GM21825 (cell line): ENCODE results near the gene GALNT11.

Experiments used
- ATAC-seq: cut with Tn5 transposase; IDR thresholded peaks from one replicate; pipeline ENCODE4 v1.9.1; 2021; ENCODE audit warnings: mild to moderate bottlenecking, moderate library complexity; ENCODE audit not compliant: unreplicated experiment

Gene GALNT11

DNA sequence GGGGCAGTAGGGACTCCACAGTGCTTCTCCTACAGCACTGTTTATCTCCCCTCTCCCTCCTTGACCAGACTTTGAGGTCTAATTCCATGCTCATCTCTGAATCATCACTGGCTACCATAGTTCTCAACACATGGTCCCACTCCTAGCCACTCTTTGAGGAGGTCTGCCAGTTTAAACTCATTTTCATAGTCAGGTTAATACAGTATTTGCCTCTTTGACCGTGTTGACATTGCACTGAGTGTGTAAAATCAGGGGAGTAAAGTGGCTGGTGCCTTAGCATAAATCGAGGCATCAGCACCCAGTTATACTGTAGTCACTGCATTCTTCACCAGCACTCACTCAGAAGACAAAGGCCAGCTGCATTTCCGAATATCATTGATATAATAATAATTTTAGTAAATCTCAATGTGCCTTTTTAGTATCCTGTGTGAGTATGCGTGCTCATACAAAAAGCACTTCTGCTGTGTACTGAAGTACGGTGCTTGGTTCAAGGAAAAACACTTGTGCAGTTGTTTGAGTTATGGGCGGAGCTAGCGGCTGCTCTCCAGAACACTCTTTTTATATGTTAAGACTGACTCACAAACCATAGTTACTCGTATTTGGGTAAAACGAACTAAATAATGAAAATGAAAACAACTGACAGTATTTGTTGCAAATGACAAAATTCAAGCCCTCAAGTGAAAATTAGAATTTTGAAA is 89.7 kb downstream of the GALNT11 start:
- no peak for ATAC-seq

DNA sequence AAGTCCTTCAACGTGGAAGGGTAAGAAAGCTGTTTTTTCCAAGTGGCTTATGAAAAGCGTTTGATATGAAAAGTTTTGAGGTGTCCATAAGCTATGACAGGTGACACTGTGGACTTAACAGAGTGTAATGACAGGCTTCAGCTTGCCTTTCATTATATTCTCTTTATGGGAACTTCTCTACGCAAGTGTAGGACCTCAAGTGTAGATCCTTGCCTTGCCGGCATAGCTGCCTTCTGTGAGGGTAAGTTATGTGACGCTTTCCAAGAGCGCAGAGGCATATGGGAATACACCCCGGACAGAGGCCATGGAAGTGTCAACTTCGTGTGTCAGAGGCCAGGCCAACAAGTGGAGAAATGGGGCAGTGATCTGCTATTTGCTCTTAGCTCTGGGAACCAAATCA is 91.9 kb downstream of the GALNT11 start:
- no peak for ATAC-seq

DNA sequence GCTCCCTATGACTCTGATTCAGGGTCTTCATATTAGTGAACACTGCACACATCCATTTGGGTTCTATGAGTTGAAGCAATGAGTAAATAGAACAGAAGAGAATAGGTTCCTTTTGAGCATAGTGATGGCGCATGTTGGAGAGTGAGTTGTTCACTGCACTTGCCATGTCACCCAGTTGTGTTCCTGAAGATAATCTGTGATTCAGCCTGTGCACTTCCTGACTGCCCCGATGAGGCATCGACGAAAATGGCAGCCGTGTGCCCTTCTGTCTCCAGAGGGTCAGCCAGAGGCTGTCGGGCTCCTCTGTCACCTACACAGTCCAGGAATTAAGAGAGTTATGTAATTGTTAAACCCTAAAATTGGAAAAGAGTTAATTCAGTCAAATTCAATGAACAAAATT is 94.7 kb downstream of the GALNT11 start:
- ATAC-seq, result no peak

DNA sequence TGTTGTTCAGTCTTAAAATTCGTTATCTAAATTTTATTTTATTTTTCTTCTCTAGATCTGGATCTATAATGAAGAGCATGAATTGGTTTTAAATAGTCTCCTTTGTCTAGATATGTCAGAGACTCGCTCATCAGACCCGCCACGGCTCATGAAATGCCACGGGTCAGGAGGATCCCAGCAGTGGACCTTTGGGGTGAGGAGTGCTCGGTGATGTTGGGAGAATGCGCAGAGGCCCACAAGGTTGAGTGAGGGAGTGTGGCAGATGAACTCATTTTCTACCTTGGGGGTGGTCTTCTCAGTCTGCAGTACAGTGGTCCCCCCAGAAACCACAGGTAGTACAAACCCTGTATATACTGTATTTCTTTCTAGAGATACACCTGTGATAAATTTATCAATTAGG is 95.3 kb downstream of the GALNT11 start:
- ATAC-seq, result no peak

DNA sequence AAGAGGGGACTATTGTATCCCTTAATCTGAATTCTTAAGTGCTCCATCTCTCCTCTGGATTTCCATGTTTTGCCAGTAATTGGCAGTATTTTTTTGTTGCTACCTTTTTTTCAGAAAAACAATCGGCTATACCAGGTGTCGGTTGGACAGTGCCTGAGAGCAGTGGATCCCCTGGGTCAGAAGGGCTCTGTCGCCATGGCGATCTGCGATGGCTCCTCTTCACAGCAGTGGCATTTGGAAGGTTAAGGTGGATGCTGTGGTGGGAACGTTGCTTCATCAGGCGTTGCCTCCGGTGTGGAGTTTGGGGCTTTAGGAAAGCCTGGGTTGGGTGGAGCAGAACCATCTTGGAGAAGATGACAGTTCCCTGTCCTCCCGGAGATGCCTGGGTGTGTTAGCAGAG is 96.0 kb downstream of the GALNT11 start:
- no peak for ATAC-seq

DNA sequence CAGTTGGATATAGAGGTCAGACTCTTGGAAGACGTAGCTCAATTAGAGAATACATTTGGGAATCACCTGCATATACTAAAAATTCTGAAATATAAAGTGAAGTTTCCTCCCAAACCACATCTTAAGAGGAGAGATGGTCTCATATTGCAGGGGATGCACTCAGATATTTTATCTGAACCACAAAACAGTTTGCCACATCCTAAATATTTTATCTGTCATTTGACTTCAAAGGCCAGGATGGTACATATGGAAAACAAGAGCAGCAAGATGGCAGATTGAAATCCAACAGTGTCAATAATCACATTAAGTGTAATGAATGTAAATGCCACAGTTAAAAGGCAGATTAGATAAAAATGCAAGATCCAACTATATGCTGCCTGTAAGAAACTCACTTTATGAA is 97.1 kb downstream of the GALNT11 start:
- ATAC-seq, result no peak

DNA sequence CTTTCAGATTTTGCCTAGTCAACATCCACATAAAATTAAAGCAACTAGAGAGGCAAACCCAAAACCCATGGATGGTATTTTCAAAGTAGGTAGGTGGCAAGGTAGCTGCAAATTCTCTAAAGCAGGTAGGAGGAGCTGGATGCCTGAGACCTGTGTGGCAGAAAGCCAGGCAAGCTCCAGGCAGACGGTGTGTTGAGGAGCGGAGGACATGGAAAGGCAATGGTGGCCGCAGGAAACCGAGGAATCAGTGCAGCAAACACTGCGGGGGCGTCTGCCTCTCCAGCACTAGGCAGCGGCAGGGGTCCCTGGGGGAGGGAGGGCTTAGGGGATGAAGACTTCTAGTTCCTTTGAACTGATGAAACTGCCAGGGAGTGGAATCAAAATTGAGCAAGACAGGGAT is 101.3 kb downstream of the GALNT11 start:
- no peak for ATAC-seq

DNA sequence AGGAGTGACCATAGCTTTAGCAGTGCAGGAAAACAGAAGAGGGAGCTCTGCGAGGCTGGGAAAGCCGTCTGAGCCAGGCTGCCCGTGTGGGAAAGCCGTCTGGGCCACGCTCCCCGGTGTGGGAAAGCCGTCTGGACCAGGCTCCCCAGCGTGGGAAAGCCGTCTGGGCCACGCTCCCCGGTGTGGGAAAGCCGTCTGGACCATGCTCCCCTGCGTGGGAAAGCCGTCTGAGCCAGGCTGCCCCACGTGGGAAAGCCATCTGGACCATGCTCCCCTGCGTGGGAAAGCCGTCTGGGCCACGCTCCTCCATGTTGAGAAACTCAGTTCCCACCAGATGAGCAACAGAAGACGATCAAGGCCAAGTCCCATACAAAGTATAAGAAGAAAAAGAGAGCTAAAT is 101.8 kb downstream of the GALNT11 start:
- ATAC-seq, result no peak

DNA sequence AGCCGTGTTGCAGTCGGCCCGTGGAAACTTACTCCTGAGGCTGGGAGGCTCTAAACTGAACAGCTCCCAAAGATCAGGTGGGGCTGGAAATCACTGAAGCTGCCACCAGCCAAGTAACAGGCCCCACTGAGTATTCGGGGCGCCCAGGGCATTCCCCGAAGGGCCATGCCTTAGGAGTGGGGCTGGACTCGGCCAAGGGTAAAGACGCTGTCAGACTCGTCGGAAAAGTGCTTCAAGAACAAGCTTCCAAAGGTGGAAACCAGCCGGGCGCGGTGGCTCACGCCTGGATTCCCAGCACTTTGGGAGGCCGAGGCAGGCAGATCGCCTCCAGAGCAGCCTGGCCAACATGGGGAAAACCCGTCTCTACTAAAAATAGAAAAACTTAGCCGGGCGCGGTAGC is 102.8 kb downstream of the GALNT11 start:
- no peak for ATAC-seq

DNA sequence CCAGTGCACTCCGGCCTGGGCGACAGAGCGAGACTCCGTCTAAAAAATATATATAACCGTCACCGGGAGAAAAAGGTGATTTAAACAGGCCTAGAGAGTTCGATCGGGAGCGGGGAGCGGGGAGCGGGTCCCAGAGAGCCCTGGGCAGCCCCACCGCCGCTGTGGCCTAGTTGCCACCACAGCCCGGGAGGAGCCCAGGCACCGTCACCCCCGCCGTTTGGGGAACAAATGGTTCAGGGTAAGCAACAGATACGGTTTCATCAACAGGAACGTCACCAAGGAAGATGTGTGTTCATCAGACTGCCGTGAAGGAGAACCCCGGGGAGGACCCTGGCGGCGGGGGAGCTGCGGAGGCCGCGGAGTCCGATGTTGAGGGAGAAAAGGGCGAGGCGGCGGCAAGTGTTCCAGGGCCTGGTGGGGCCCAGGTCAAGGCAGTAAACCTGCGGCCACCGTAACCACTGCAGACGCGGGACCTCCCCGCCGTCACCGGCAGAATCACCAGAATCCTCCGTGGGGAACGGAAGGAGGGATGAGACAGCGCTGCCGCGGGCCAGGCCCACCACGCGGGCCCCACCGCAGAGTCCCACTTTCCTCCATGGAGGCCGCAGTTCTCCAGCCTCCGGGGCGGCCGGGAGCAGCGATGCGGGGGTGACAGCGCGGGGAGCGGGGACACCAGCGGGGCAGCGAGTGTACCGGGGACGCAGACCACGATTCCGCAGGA is 103.4 kb downstream of the GALNT11 start:
- no peak for ATAC-seq

DNA sequence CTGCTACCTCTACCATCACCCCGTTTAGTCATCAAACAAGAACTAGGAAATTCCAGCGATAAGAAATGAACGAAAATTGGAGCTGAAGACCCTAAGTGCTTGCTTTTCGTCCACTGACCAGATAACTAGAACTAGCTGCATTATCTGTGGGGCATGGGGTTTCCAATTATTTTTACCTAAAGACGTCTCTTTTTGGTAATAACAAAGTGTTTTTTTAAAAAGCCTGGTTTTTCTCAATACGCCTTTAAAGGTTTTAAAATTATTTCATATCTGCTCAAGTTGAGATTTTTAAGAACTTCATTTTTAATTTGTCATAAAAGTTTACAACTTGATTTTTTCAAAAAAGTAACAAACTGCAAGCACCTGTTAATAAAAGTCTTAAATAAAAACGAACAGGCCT is 104.2 kb downstream of the GALNT11 start:
- no peak for ATAC-seq

DNA sequence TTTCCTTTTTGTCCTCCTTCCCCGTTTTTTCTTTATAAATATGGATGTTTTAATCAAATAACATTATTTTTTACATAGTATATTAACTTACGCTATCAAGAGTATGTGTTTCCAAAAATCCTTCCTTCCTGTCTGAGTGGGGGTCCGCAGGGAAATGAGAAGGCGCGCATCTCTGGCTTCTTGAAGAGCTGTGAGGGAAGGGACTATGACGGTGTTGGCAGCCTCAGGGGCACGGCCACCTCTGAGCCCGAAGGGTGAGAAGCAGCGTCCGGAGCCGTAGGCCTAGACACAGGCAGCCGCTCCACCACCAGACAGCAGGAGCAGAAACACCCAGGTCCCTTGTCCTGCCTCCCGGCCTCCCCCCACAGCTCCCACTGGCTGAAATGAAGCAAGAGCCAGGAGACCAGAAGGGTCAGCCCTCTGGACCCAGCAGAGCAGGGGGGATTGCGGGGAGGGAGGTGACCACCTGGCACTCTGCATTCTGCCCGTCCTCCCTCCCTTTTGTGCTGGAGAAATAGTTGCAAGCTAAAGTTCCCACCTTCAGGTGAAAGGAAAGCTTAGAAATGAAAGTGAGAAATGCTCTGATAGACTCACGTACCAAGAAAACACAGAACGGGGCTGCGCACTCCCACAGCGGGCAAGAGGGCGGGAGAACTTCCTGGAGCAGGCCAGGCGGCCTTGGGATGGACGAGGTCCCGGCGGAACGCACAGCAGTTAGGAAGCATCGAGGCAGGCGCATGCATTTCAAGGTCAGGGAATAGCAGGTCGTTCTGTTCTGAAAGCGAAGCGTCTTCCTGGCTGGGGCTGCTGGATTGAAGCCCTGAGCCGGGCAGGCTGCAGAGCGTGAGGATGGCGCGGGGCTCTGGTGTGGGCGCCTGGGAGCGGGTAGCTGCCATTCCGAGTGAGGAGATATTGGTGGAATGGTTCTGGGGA is 105.5 kb downstream of the GALNT11 start:
- no peak for ATAC-seq

DNA sequence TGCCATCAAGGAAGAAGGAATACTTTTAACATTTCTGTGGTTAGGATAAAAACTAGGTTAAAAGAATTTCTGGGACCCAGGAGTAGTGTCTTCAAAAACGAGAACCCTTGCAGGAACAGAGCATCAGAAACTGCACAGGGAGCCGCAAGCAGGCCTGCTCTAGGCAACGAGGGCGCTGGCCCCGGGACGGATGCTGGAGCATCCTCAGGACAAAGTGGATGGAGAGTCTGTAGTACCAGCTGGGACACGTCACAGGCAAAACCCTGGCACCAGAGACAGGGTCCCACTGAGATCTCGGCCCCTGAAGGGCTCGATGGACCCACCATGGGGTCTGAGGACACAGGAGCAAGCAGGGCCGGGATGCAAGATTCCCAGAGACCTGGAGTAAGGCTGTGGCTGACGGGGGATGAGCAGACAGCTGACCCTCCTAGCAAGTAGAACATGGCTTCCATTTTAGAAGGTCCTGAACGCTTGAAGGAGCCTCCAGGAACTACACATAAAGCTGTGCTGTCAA is 106.6 kb downstream of the GALNT11 start:
- no peak for ATAC-seq

DNA sequence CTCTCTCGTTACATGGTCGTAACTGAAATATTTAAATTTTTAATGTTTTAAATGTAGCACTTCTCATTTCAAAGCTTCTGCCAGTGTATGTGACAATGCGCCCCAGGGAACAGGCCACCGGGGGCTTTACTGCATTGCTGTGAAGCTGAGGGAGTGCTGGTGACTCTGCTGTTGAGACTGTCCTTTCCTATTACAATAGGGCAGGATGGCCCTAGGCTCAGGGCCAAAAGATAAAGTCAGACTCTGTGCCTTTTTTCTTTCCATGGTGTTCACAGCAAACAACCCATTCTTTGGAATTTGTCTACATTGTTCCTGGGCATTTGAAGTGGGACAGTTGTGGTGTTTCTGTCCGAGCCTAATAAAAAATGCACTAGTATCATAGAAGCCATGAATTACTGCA is 107.3 kb downstream of the GALNT11 start:
- ATAC-seq, result no peak

DNA sequence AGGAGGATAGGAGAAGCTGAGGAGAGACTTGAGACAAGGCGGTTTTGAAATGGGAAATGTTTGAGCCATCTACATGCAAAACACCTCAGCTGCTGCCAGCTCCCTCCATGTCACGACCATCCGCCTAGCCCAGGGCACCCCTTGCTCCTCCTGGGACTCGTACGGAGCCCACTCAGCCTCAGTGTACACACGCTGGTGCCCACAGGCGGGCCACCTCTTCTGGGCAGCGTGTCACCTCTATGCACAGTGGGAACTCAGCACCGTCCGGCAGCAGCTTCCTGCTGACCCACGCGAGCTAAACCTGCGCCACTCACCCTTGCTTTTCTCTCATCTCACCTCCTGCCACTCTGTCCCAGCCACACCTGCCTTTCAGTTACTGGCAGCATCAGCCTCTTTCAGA is 108.3 kb downstream of the GALNT11 start:
- ATAC-seq, result no peak

DNA sequence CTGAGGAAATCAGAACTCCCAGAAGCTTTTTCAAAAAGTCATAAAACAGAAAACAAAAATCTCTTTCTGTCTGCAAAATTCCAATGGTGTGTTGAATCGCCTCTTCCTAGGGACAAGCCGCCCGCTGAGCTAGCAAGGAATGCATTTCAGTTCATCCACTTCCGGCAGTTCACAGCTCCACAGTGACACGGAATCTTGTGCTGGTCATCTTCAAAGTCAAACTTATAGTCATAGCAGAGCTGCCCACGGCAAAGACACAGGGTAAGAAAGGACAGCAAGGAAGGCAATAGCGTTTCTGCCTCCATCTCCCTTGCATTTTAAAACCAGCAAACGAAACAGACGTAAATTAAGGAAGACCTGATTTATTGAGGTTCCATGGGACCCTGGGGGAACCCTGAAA is 111.2 kb downstream of the GALNT11 start:
- no peak for ATAC-seq

DNA sequence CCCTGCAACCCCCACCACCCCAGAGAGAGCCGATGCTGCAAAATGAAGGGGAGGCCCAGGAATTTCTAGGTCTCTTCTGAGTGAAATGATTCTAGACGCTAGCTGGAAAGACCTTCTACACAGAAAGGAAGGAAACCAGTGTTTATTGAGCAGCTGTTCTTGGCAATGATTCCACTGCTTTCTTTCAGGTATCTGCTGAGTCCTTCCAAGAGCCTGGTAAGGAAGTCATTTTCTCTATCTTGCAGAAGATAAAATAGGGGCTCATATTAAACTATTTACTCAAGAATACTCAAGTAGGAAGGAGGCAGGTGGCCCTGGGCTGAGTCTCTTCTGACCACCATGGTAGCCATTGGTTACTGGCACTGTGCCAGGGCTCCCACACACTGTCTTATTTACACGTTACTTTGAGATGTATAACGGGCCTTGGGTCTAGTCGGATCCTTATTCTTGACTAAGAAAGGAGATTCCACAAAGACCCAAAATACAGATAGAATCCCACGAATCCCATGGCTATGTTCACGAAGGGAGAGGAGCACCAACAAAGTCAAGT is 112.1 kb downstream of the GALNT11 start:
- no peak for ATAC-seq

DNA sequence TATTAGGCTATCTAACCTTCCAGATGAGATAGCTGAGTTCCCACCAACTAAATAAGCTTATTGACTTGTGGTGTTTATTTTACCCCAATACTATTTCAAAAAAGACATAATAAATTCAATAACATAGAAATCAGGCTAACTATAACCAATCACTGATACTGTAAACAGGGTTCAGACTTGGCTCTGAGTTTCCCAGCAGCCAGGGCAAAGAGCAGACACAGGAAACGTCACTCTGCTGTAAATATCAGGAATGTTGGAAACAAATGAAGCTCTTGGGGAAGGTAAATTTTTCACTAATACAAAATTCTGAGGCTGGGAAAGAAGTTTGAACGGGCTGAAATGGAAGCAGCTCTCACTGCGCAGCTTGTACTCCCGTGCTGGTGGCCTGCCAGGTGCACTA is 114.6 kb downstream of the GALNT11 start:
- ATAC-seq, result no peak

DNA sequence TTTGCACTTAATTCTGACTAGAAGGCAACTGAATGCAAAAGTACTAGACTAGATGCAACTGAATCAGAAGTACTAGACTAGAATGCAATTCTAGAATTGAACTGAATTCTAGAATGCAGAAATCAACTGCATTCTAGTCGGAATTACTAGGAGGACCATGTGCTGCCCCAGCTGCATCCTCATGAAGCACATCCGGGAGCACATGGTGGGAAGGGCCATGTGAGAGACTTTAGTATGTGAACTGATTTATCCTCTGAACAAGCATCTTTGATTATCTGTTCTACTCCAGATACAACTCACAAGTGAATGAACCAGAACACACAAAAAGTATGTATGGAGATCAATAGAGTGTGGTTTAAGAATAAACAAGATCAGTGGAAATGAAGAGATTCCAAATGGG is 115.1 kb downstream of the GALNT11 start:
- ATAC-seq, result no peak

DNA sequence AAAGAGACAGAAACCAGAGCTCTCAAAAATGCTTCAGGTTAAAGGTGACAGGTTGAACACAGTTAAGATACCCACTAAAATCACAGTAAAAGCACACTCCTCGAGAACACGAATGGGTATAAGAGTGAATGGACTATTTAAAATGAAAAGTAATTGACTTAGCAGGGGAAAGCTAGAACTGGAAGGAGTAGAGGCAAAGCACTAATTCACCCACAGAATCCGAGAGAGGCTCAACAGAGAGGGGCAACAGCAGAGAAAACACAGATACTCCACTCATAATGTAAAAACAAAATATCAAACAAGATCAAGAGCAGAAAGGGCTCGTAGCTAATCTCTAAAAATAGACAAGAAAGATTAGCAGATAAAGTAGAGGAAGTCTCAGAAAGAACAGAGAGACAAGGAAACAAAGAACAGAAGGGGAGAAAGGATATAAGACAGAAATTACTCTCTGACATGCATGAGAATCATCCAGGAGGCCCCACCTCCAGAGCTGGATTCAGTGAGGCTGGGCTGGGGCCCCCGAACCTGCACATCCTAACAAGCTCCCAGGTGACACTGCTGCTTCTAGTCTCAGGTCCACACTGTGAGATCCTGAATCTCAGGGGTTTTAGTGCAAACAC is 117.6 kb downstream of the GALNT11 start:
- no peak for ATAC-seq
